GM18498 (cell line): Measurements from ENCODE around the gene KIAA1217.
"Not testable (repeated sequence)": the region's sequence is repeated elsewhere in the genome, so short reads cannot be mapped to it uniquely, and the experiment has no call there.

ENCODE experiments used
- ATAC-seq: cut with Tn5 transposase; IDR thresholded peaks from one replicate; pipeline ENCODE4 v1.9.1; 2021; ENCODE audit warnings: mild to moderate bottlenecking, moderate library complexity; ENCODE audit not compliant: unreplicated experiment

The KIAA1217 gene

DNA sequence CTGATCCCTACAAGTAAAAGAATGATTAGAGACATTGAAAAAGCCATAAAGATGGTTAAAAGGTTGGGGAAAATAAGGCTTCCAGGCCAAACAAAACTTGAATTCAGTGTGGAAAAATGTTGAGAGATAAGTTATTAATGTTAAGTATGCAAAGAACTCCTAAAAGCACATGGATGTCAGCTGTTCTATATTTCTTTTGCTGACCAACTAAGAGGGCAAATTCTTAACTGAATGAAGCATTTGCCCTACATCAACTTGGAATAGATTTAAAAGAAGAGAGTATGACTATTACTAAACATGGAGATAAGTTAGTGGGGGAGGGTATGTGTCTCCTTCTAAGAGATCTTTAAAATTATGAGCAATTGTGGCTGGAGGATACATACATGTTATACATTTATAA, 124.8 kb downstream of the KIAA1217 start:
- ATAC-seq: no peak

DNA sequence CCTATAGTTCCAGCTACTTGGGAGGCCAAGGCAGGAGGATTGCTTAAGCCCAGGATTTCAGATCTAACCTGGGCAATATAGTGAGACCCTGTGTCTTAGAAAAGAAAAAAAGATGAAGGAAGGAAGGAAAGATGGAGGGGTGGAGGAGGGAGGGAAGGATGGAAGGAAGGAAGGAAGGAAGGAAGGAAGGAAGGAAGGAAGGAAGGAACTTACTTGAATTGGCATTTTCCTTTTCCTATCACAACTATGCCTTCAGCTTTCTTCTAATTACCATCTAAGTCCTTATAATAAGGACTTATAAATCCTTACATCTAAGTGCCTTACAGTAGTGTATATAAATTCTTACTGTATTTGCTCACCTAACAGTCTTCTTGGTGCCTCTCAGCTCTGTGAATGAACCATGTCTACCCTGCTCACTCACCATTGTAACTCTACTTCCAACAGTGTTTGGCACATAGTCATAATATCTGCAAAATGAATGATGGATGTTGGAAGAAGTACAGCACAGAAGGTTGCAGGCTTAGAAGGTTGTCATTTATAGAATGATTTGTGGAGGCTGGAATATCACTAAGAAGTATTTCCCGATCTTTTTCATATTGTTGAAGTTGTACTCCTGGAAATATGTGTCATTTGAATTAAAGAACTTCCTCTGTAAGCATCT, 125.5 kb downstream of the KIAA1217 start:
- no peak for ATAC-seq

DNA sequence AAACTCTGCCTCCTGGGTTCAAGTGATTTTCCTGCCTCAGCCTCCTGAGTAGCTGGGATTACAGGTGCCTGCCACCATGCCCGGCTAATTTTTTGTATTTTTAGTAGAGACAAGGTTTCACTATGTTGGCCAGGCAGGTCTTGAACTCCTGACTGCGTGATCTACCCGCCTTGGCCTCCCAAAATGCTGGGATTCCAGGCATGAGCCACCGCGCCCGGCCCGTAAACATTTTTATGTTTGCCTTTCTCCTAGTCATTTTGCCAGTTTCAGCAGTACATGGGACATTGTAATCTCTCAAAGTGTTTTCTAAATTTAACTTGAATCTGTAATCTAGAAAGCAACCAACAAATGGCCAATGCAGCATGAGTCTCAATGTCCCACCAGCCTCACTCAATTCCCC, 128.8 kb downstream of the KIAA1217 start:
- not testable (repeated sequence) for ATAC-seq

DNA sequence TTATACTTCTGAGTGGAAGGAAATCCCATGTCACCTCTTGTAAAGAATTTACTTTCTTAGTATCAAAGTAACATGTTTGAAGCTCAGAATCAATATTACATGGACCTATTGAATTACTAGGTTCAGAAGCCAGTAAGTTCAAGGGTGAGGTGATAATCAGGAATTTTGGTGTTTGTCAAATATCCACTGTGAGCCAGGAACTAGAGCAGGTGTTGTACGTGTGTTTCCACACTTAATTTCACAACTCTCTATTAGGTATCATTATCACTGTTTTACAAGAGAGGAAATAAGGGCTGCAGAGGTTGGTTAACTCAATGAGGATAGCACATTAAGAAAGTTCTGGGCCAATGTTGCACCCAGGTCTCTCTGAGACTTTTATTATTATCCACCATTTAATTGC, 130.4 kb downstream of the KIAA1217 start:
- no peak for ATAC-seq

DNA sequence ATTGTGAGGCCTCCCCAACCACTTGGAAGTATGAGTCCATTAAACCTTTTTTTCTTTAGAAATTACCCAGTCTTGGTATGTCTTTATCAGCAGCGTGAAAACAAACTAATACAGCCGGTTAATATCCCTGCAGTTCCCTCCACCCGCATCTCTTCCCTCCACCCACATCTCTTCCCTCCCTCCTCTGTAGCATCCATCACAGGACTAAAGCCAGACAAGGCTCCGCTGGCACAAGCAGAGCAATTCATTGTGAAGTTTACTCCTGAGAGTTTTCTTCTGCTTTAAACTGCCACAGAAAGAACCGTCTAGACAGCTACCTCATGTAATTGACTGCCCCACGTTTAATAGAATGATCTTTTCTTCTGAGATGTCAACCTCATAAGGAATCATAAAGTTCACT, 131.5 kb downstream of the KIAA1217 start:
- no peak for ATAC-seq

DNA sequence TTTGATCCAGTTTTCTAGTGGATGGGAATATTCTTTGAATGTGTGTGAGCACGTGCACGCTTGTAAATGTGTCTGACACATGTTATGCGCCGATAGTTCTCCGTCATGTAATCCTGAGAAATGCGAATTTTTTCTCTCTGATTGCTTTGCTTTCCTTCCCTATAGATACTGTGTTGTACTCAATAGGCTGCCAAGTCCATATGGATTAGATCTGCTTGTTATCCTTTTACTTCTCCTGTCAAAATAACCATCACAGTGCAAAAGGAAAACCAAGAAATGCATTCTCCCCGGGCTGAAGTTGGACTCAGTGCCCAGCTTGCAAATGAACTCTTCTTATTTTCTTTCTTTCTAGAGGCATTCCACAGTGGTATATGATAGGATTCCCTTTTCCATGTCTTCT, 131.9 kb downstream of the KIAA1217 start:
- no peak for ATAC-seq

DNA sequence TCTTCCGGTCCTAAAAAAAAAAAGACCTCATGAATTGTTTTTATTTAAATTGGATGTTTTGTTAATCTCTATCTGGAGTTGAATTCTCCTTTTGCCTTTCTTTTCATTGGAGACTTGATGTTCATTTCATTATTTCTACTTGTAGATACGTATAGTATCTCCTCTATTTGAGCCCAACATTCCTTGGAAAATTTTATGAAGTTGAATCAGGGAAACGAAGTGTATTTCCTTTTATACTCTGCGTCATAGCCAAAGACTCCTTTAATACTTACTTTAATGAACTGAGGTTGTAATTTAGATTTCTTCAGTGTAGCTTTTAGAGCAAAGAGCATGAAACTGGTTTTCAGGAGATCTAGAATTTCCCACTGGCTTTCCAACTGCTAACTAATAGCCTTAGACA, 132.4 kb downstream of the KIAA1217 start:
- ATAC-seq: no peak

DNA sequence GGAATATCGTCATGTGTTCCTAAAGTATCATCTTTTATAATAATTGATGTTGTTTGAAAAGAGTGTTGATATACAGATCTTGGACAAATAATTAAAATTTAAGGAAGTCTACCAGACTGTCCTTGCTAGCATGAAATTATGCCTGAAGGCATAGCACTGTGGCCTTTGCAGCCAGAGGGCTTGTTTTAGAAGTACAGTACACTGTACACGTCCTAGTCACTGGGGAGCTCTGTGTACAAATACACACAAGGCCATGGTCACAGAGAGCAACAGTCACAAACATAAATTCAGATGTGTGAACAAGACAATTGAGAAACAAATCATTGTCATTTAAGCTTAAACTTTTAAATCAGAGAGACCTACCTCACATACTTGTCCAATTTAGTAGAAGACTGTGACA, 133.0 kb downstream of the KIAA1217 start:
- ATAC-seq: no peak

DNA sequence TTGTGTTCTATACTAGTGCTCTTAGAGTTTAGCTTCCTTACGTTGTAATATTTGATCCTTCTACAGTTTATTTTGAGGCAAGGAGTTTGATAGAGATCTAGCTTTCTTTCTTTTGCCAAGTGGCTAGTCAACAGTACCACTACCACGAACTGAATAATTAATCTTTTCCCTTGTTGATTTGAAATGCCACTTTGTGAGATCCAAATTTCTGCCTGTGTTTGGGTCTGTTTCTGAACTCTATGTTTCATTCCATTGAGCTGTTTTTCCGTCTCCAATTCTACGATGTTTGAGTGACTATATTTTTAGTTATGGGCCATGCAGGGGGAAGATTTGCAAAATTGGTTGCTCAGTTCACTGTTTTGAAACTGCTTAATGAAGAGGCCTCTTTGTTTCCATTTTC, 134.7 kb downstream of the KIAA1217 start:
- no peak for ATAC-seq

DNA sequence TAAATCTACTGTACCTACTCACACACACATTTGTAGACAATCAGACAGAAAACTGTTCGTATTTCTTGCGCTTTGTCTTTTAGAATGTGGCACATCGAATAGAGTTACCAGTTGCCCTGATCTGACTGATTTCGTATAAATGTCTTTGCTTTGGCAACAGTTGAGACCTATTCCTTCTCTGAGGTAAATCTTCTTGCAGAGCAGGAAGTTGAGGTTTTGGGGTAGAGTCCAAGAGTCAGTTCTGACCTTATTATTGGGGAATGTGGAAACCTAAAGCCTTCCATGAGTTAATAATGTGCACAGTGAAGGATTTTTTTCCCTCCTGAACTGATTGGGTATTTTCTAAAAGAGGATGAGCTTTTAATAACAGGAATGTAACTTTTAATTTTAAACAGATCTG, 135.3 kb downstream of the KIAA1217 start:
- ATAC-seq: no peak

DNA sequence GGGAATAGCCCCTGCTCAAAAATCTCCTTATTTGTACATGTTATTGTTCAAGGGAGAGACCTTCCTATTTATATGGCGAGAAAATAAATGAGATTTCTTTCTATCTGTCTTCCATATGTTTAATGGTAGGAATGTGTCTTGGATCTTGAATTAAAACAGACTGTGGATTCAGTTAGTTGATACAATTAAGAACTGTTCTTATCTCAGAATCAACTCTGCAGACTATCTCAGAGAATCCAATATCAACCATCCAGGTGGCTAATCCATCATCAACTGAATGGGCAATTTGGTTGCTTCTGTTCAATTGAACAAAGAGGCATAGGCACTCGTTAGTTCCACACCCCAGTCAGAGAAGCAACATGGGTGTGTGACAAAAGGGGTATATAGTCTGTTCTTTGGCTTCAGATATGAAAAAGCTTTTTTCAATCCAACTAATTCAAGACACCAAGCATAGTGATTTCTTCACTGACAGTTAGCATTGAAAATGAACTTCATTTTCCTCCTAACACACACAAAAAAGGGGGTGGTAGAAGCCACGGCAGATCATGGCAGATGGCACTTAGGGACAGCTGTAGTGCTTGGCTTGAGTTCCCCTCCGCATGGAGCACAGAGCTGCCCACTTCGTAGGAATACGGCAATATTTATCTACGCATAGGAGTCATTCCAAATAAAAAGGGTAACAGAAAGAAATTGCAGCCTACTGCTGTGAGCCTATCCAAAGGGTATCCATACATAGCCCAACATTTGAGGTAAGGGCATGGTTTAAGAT, 135.9 kb downstream of the KIAA1217 start:
- ATAC-seq: no peak

DNA sequence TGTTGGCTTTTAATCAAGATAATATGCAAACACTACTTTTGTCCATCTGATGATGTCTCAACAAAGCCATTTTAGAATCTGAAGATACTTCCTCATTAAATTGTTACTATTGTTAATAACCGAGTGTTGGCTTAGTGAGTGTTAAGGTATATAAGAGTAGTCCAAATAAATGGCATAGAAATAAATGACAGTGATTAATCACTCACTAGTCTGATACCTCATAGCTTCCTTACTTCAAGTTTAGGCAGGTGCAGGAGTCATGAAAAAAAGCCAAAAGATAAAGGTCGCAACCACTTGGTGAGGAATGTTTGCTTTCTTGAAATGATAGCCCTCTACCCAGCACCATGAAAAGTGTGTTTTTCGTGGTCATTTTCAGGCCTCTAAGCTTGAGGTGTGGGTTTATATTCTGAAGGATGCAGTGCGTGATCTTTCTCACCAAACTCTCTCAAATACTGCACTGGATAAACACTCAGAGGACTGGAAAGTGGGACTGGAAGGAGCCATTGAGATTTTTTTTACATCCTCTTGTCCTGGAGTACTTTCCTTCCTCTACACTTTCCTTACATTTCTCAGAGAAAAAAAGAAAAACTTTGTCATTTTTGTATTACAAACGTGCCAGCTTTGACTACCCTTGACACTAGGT, 138.1 kb downstream of the KIAA1217 start:
- no peak for ATAC-seq

DNA sequence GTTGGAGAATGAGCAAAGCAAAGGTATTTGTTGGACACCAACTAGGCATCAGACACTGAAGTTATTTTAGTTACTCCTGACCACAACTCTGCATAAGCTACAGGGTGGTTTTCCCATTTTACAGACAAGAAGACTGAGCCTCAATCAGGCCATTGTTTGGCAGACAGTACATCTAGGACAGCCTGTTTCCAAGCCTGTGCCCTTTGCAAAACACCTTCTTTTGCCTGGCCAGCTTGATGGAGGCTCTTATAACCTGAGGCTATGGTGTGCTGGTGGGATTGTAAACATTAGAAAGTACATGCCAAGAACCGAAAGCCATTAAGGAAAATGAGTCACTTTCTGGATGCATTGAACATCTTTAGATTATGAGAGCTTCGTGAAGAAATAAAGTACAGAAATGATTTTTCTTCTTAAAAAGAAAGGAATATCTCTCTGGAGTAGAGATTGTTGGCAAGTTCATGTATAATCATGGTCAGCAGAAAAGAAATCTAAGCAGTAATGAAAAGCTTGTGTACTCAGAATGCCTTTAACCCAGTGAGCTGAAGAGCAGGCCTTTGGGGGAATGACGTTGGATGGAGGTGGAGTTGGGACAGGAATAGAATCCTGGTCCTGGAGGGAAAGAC, 140.6 kb downstream of the KIAA1217 start:
- no peak for ATAC-seq

DNA sequence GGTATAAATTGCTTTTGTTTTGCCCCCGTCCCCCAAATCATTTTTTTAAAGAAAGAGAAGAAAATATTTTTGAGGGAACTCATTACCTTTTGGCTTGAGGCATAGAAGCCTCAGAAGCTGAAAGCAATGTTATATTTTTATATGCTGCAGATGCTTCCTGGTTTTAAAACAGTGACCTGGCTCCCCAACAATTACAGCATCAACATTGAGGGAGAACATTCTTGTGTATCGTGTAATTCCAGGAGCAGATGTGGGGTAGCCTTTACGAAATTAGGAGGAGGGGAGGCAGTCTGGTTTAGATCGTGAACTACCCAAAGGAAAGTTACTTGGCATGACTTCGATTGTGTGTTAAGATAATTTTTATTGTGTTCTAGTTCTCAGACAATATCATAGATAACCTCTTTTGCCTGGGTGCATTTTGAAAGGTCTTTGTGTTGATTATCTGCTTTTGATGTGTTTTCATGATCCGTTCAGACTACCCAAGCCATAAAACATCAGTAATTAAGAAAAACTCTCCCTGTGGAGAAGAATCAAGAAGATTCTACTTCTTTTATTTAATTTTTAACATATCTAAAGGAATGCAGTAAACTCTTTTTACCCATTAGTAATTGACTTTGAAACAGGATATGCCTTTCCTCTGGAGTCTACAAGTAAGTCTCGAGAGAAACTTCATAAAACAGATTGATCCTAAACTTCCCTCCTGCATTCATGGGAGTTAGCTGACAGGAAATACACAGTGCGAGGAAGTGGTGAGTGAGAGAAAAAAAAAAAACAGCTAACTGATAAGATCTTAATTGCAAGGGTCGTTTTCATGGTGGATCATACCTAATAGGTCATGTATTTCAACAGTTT, 141.4 kb downstream of the KIAA1217 start:
- no peak for ATAC-seq

DNA sequence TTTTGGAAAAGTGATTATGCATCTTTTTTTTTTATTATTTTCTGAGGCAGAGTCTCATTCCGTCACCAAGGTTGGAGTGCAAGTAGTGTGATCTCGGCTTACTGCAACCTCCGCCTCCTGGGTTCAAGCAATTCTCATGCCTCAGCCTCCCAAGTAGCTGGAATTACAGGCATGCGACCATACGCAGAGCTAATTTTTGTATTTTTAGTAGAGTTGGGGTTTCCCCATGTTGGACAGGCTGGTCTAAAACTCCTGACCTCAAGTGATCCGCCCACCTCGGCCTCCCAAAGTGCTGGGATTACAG, 141.9 kb downstream of the KIAA1217 start:
- ATAC-seq: not testable (repeated sequence)

DNA sequence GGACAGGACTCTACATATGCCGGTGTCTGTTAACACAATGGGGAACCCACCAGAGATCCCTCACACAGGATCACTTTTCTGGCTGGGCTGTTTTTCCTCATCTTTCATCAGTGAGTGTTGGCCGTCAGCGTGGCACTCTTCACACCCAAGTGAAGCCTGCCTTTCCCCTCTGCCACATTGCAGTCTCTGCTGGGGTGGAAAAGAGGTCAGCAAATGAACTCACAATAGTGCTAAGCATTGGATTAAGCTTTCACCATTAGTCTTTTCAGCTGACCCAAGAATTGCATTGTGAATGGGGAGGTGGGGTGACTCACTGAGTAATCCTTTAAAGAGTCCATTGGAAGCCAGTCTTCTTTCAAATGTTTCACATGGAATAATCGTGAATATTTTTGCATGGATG, 143.0 kb downstream of the KIAA1217 start:
- no peak for ATAC-seq

DNA sequence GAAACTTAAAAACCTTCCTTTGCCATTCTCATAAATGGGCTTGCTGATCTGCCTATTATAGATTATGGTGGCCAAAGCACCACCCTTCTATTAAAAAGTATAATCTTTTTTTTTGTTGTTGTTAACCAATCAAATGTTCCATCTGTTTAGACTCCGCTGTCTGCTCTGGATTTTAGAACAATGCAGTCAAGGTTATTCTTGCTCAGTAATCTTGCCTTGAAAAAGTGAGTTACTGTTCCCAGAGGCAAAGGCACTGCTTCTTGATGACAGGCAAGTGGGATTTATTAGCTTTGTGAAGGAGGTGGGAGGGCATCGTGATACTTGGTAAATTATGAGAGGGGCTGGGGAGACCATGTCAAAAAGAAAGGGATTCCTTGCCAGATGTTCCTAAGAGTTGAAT, 143.5 kb downstream of the KIAA1217 start:
- no peak for ATAC-seq

DNA sequence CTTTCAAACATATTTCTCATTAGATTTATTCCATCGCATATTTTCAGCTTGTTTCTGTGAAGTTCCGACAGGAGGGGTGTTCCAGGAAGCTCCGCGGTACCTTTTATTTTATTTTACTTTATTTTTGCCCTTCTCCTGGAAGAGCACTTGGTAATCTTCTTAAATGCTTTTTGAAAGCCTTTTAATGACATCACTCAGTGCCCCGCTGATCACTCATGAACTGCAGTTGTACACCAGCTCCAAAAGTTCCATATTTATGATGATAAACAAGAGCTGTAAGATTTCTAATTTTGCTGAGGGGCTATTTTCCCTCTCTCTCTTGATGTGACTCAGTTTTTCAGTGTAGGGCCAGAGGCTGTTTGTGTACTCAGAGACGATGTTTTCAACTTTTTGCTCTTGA, 144.4 kb downstream of the KIAA1217 start:
- ATAC-seq: no peak

DNA sequence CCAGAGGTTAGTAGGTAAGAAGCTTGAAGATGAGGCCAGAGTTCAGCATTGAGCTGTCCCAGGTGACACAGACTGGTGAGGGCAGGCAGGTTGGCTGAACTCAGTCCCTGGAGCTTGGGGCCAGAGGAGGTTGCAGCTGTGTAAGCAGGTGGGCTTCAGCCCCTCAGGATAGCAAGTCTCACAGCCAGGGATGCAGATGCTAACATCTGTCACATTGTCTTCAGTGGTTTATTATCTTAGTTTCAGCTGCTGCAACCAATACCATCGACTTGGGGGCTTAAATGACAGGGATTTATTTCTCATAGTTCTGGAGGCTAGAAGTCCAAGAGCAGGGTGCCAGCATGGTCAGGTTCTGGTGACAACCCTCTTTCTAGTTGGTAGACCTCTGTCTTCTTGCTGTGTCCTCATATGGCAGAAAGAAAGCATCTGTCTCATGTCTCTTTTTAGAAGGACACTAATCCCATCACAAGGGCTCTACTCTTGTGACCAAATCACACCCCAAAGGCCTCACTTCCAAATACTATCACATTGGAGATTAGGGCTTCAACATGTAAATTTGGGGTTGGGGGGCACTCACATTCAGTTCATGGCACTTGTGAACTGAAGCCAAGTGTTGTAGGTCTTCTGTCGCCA, 146.2 kb downstream of the KIAA1217 start:
- no peak for ATAC-seq

DNA sequence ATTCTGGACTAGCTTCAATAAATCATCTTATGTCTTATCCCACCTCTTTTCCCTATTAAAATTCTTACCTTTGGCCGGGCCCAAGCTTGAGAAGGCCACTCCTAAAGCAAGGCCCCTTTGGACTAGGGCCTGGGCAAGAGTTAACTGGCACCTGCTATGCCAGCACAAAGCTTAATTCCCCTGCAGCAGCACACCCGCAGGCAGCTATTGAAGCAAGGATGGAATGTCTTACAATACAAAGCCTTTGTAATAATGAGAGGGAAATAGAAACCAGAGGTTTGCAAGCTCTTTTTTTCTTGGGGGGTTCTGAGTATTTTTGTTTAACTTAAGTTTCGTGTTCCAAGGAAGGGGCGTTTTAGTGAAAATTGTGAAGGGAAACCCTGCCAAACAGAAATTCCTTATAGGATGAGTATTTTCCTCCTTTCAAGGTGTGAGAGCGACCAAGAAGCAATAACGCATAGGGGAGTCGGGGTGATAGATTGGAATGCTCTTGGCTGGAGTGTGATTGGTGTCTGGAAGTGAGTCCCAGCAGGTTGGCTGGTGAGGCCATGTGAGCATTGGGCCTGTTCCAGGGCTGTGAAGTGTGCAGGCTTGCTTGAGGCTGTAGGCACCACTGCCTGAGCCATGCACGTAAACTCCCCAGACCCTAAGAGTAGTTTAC, 148.5 kb downstream of the KIAA1217 start:
- ATAC-seq: no peak
